Upper lobe of right lung (tissue), 1 donor: Measurements from ENCODE around the gene FRMD4A. TPM values are rescaled to one million over a fixed set of nuclear protein-coding genes. Genes with fewer than 3 reads are reported as not detected.

ENCODE experiments used
- ATAC-seq: fragments of 200-7000 bp; cut with Tn5 transposase; one replicate; pipeline ENCODE4 v1.9.1; 2020; ENCODE audit warnings: mild to moderate bottlenecking, moderate library complexity
- DNase-seq: peaks from one replicate; pipeline ENCODE4 v3.0.0-alpha.2; 2020
- H3K27ac ChIP-seq: fragments of 200-600 bp; one replicate; pipeline ENCODE4 v1.8.0; 2022
- H3K27me3 ChIP-seq: fragments of 200-600 bp; one replicate; pipeline ENCODE4 v1.8.0; 2022; ENCODE audit warnings: mild to moderate bottlenecking
- H3K36me3 ChIP-seq: fragments of 200-600 bp; one replicate; pipeline ENCODE4 v1.8.0; 2022
- H3K4me1 ChIP-seq: fragments of 200-600 bp; one replicate; pipeline ENCODE4 v1.8.0; 2022
- H3K4me3 ChIP-seq: fragments of 200-600 bp; one replicate; pipeline ENCODE4 v1.8.0; 2022; ENCODE audit warnings: mild to moderate bottlenecking
- H3K9me3 ChIP-seq: fragments of 200-600 bp; one replicate; pipeline ENCODE4 v1.8.0; 2022
- intact Hi-C: fragments of 100-400 bp; cut with DNase I; formaldehyde crosslinking; loops from one replicate; pipeline ENCODE4 v1.11.0; 2022
- total RNA-seq: library from RNA; stranded (reverse); fragmentation: NEBNext Ultra II Directional; extraction: Animal tissue kit (Norgen Biotek cat#: 25700); gene quantifications from one replicate; pipeline ENCODE4 v1.2.1, GENCODE V29; 2021
- TF ChIP-seq, protein P1 (sequence below): fragments of 200-600 bp; IDR thresholded peaks from one replicate; pipeline ENCODE4 v1.8.0; 2022; ENCODE audit warnings: antibody characterized with exemption
- donor health status: DM: no; HTN: yes; CAD: no; lungs with severe emphysema.

Gene FRMD4A
- total RNA-seq, 1 donor from 2014 or later: 38.3 TPM

DNA sequence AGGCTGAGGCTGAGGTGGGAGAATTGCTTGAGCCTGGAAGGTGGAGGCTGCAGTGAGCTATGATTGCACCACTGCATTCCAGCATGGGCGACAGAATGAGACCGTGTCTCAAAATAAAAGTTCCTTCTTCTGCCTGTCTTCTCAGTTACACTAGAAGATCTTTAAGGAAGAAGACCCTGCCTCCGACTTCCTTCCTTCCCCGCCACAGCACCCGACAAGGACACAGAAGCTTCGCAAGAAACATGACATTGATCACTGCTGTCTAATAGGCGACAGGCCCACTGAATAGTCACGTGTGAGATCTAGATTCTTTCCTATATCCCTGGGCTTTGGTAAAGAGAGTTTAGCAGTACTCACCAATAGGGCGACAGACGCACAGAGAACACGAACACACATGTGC is 625.8 kb downstream of the FRMD4A start:
- no peak for DNase-seq
- Histone ChIP-seq H3K27ac (peak overlapping the region; percentile 6), H3K9me3 (no peaks in the 10 kb centered on the region), H3K4me3 (no peak overlapping the region), H3K4me1 (peaks cover 27% of the 10 kb centered on the region), H3K27me3 (no peaks in the 10 kb centered on the region), H3K36me3 (peaks cover 7% of the 10 kb centered on the region)
- intact Hi-C loops: no loop called here
- TF ChIP-seq, protein P1, sequence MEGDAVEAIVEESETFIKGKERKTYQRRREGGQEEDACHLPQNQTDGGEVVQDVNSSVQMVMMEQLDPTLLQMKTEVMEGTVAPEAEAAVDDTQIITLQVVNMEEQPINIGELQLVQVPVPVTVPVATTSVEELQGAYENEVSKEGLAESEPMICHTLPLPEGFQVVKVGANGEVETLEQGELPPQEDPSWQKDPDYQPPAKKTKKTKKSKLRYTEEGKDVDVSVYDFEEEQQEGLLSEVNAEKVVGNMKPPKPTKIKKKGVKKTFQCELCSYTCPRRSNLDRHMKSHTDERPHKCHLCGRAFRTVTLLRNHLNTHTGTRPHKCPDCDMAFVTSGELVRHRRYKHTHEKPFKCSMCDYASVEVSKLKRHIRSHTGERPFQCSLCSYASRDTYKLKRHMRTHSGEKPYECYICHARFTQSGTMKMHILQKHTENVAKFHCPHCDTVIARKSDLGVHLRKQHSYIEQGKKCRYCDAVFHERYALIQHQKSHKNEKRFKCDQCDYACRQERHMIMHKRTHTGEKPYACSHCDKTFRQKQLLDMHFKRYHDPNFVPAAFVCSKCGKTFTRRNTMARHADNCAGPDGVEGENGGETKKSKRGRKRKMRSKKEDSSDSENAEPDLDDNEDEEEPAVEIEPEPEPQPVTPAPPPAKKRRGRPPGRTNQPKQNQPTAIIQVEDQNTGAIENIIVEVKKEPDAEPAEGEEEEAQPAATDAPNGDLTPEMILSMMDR: no peak
- ATAC-seq: no peak

DNA sequence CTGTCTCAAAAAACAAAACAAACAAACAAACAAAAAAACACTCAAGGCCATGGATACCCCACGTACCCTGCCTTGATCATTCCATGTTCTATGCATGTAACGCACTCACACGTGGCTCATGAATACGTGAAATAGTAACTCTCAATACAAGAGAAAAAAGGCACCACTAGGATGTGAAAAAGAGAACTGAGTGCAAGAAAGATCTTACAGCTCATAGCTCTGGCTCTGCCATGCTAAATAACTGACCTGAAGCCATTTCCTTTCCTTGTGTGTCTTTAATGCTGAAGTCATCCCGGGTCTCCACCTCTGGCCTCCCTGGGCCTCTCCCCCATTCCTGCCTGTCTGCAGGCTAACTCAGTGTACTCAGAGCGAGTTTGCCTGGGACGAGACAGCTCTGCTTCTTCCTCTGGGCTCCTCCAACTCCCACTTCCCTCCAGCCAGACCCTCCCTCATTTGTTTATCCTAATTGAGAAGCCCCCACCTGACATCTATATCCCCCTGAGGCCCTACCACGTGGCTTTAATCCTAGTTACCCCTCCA is 626.7 kb downstream of the FRMD4A start:
- ATAC-seq (no peak), DNase-seq (no peak)
- no peak overlapping the region for H3K4me3 ChIP-seq
- H3K36me3 ChIP-seq: peaks cover 12% of the 10 kb centered on the region
- no peak overlapping the region for H3K27ac ChIP-seq
- no peaks in the 10 kb centered on the region for H3K27me3 ChIP-seq
- intact Hi-C loops: no loop called here
- TF ChIP-seq, protein P1: no peak
- no peaks in the 10 kb centered on the region for H3K9me3 ChIP-seq
- peaks cover 27% of the 10 kb centered on the region for H3K4me1 ChIP-seq

DNA sequence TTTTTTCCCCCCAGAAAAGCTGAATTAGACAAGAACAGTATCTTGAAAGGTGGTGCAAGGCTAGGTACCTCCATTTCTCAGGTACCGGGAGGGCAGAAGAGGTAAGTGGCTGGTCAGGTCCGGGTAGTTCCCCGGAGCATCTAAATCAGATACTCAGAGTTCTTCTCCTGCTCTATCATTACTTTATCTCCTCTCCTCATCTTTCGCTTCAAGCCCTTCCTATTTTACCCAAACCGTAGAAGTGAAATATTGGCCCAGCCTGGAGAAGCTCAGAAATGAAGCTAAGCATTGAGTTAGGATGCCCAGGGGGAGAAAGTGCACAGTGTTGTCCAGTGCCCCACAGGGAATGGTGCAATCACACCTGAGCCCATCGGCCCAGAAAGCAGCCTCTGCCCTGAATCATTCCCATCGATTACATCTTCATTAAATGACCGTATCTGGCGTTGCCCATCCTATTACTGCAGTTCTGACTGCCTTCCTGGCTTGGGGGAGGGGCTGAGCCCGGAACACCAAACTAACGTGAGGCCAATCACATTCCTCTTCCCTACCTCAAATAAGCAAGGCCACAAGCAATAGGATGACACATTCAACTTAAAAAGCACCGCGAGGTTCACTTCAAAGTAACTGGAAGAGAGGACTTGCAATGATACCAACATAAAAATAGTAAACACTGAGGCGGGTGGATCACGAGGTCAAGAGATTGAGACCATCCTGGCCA is 627.5 kb downstream of the FRMD4A start:
- Histone ChIP-seq H3K4me1 (peaks cover 23% of the 10 kb centered on the region), H3K9me3 (no peaks in the 10 kb centered on the region), H3K36me3 (peaks cover 12% of the 10 kb centered on the region), H3K27ac (no peak overlapping the region), H3K4me3 (no peak overlapping the region), H3K27me3 (no peaks in the 10 kb centered on the region)
- TF ChIP-seq, protein P1: no peak
- DNase-seq (no peak), ATAC-seq (no peak)
- intact Hi-C loops: no loop called here

DNA sequence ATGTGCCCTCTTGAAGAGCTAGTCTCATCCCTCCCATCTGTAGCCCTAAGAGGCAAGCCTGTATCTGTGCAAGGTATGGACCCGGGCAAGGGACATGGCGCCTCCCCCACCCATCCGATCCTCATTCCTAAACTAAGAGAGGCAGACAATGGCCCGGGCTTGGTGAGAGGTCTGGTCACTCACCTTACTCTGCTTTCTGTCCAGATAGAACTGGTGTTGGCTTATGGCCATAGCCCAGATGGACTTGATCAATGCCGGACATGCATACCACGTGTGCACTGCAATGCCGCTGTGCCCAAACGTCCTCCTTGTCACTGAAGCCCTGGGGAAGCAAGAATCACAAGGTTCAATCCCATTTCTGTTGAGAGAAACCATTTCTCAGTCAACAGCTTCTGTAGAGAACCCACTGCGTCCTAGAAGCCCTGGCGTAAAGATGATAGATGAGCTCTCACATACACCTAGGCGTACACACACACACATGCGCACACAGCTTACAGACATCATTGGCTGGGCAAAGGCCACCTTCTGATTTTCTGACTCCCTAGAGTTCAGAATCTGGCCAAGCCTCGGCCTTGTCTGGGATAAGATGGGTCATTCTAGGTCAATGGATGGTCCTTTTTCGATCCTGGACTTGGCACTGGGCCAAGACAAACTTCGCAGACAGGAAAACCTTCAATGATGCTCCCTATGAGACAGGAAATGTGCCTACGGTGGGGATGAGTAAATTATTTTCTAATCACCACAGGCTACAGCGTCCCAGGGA is 629.4 kb downstream of the FRMD4A start:
- intact Hi-C loops: no loop called here
- H3K9me3 ChIP-seq: no peaks in the 10 kb centered on the region
- H3K4me1 ChIP-seq: peaks cover 16% of the 10 kb centered on the region
- H3K27me3 ChIP-seq: no peaks in the 10 kb centered on the region
- no peak overlapping the region for H3K4me3 ChIP-seq
- TF ChIP-seq, protein P1: no peak
- peak; percentile 32 for DNase-seq
- no peak for ATAC-seq
- no peak overlapping the region for H3K27ac ChIP-seq
- peaks cover 12% of the 10 kb centered on the region for H3K36me3 ChIP-seq

DNA sequence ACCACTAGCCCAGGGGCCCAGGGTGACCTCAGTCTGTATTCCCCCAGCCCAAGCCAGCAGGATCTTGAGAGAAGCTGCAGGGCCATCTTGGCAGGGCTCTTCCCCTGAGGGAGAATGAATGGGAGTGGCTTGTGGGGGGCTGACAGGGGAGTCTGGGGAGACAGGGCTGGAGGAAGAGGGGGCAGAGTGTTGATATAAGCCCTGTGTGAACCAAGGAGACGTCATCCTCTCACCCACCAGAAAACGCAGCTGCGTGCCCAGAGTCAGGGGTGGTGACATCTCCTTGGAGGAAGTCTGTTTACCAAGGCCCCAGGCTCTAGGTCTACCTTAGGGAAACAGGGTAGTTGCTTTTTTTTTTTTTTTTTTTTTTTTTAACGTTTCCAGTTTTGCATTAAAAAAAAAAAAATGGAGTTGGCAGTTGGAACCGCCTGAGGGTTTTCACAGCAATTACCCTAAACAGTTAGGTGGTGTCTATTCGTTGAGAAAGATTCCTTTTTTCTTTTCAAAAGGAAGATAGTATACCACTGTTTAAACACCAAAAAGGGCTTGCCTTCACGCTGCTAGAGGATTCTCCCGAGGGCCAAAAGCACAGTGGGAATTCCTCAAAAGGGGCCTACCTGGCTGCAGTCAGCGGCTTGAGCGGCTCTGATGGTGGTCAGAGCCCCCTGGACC is 630.1 kb downstream of the FRMD4A start:
- intact Hi-C loops: no loop called here
- H3K4me1 ChIP-seq: peaks cover 16% of the 10 kb centered on the region
- H3K27ac ChIP-seq: no peak overlapping the region
- DNase-seq: peak; percentile 27
- no peak overlapping the region for H3K4me3 ChIP-seq
- ATAC-seq: no peak
- H3K27me3 ChIP-seq: no peaks in the 10 kb centered on the region
- peaks cover 12% of the 10 kb centered on the region for H3K36me3 ChIP-seq
- no peaks in the 10 kb centered on the region for H3K9me3 ChIP-seq
- TF ChIP-seq, protein P1: no peak
